IPS DF 6.9 (cell line): ENCODE measurements around the gene LMNTD1.

Experiments used
- DNase-seq: peaks from one replicate; pipeline ENCODE4 v3.0.0-alpha.2; 2013; ENCODE audit warnings: low read depth, low spot score
- H3K27ac ChIP-seq: one replicate; pipeline ENCODE4 v1.5.1; 2013; ENCODE audit warnings: low read length, control low read depth
- H3K27me3 ChIP-seq: 2 replicates; pipeline ENCODE4 v1.6.1; 2013; ENCODE audit warnings: mild to moderate bottlenecking, low read length; ENCODE audit not compliant: control insufficient read depth, insufficient read depth
- H3K36me3 ChIP-seq: 2 replicates; pipeline ENCODE4 v1.6.1; 2013; ENCODE audit warnings: low read length; ENCODE audit not compliant: control insufficient read depth, insufficient read depth
- H3K4me1 ChIP-seq: 2 replicates; pipeline ENCODE4 v1.6.1; 2013; ENCODE audit warnings: low read length; ENCODE audit not compliant: control insufficient read depth, insufficient read depth
- H3K4me3 ChIP-seq: 2 replicates; pipeline ENCODE4 v1.5.1; 2013; ENCODE audit warnings: mild to moderate bottlenecking, low read length
- H3K9me3 ChIP-seq: 2 replicates; pipeline ENCODE4 v1.6.1; 2013; ENCODE audit warnings: low read length, inconsistent platforms; ENCODE audit not compliant: control insufficient read depth, insufficient read depth
- WGBS: extraction: QIAGEN DNeasy Blood & Tissue Kit; methylation state at CpG from one replicate; pipeline ENCODE4 v1.1.7; 2013; ENCODE audit warnings: mixed read lengths, missing lambda C conversion rate; ENCODE audit not compliant: insufficient read length, insufficient coverage; 5-methylcytosine and 5-hydroxymethylcytosine counted together

LMNTD1 gene

GRCh38 chr12:25556153-25556552, 3.1 kb upstream of the LMNTD1 start:
- no peak for DNase-seq
- no CpG with 5 or more reads among the region's 6 CpGs for whole genome bisulfite sequencing
- no peaks in the 10 kb centered on the region for H3K36me3 ChIP-seq
- H3K4me1 ChIP-seq = no peaks in the 10 kb centered on the region
- no peak overlapping the region for H3K27ac ChIP-seq
- H3K27me3 ChIP-seq = no peaks in the 10 kb centered on the region
- no peak overlapping the region for H3K4me3 ChIP-seq
- no peaks in the 10 kb centered on the region for H3K9me3 ChIP-seq

GRCh38 chr12:25552681-25553080, 402 bp downstream of the LMNTD1 start:
- no CpG with 5 or more reads among the region's 3 CpGs for WGBS
- Histone ChIP-seq H3K4me1 (no peaks in the 10 kb centered on the region), H3K27me3 (no peaks in the 10 kb centered on the region), H3K4me3 (no peak overlapping the region), H3K9me3 (no peaks in the 10 kb centered on the region), H3K36me3 (no peaks in the 10 kb centered on the region), H3K27ac (no peak overlapping the region)
- no peak for DNase-seq

- Histone ChIP-seq H3K4me1 (no peaks in the 10 kb centered on the region), H3K9me3 (no peaks in the 10 kb centered on the region), H3K27me3 (no peaks in the 10 kb centered on the region), H3K4me3 (no peak overlapping the region), H3K27ac (no peak overlapping the region), H3K36me3 (no peaks in the 10 kb centered on the region)
- no CpG with 5 or more reads among the region's 3 CpGs for WGBS
- no peak for DNase-seq
Measured at GRCh38 chr12:25550186-25550585, 2.9 kb downstream of the LMNTD1 start.

GRCh38 chr12:25549120-25549519, 4.0 kb downstream of the LMNTD1 start:
- Histone ChIP-seq H3K27me3 (no peaks in the 10 kb centered on the region), H3K36me3 (no peaks in the 10 kb centered on the region), H3K4me1 (no peaks in the 10 kb centered on the region), H3K4me3 (no peak overlapping the region), H3K9me3 (no peaks in the 10 kb centered on the region), H3K27ac (no peak overlapping the region)
- no peak for DNase-seq

- WGBS = no CpG with 5 or more reads among the region's 2 CpGs
- Histone ChIP-seq H3K9me3 (no peaks in the 10 kb centered on the region), H3K27ac (no peak overlapping the region), H3K4me3 (no peak overlapping the region), H3K27me3 (no peaks in the 10 kb centered on the region), H3K4me1 (no peaks in the 10 kb centered on the region), H3K36me3 (no peaks in the 10 kb centered on the region)
- no peak for DNase-seq
Measured at GRCh38 chr12:25546318-25546717, 6.8 kb downstream of the LMNTD1 start.

GRCh38 chr12:25533150-25533549, 19.9 kb downstream of the LMNTD1 start:
- Histone ChIP-seq H3K4me3 (no peak overlapping the region), H3K4me1 (no peaks in the 10 kb centered on the region), H3K9me3 (no peaks in the 10 kb centered on the region), H3K27me3 (no peaks in the 10 kb centered on the region), H3K36me3 (no peaks in the 10 kb centered on the region), H3K27ac (no peak overlapping the region)
- no peak for DNase-seq
- WGBS = no CpG with 5 or more reads among the region's 1 CpG

- no peak overlapping the region for H3K4me3 ChIP-seq
- no peaks in the 10 kb centered on the region for H3K36me3 ChIP-seq
- no peaks in the 10 kb centered on the region for H3K4me1 ChIP-seq
- no CpG with 5 or more reads among the region's 2 CpGs for WGBS
- DNase-seq = no peak
- H3K9me3 ChIP-seq = no peaks in the 10 kb centered on the region
- no peak overlapping the region for H3K27ac ChIP-seq
- no peaks in the 10 kb centered on the region for H3K27me3 ChIP-seq
Measured at GRCh38 chr12:25531502-25532052, 21.5 kb downstream of the LMNTD1 start.

GRCh38 chr12:25529738-25530137, 23.3 kb downstream of the LMNTD1 start:
- no peak overlapping the region for H3K27ac ChIP-seq
- H3K36me3 ChIP-seq = no peaks in the 10 kb centered on the region
- H3K9me3 ChIP-seq = no peaks in the 10 kb centered on the region
- H3K27me3 ChIP-seq = no peaks in the 10 kb centered on the region
- H3K4me3 ChIP-seq = no peak overlapping the region
- no peak for DNase-seq
- H3K4me1 ChIP-seq = no peaks in the 10 kb centered on the region

GRCh38 chr12:25526778-25527177, 26.3 kb downstream of the LMNTD1 start:
- no peaks in the 10 kb centered on the region for H3K27me3 ChIP-seq
- no peaks in the 10 kb centered on the region for H3K36me3 ChIP-seq
- WGBS = no CpG with 5 or more reads among the region's 3 CpGs
- H3K4me1 ChIP-seq = no peaks in the 10 kb centered on the region
- no peak overlapping the region for H3K27ac ChIP-seq
- DNase-seq = no peak
- no peaks in the 10 kb centered on the region for H3K9me3 ChIP-seq
- no peak overlapping the region for H3K4me3 ChIP-seq

- DNase-seq = no peak
Measured at GRCh38 chr12:25524366-25524765, 28.7 kb downstream of the LMNTD1 start.

GRCh38 chr12:25521625-25522256, 31.3 kb downstream of the LMNTD1 start:
- no peaks in the 10 kb centered on the region for H3K36me3 ChIP-seq
- H3K9me3 ChIP-seq = no peaks in the 10 kb centered on the region
- no peak overlapping the region for H3K27ac ChIP-seq
- WGBS = no CpG with 5 or more reads among the region's 5 CpGs
- DNase-seq = no peak
- H3K27me3 ChIP-seq = no peaks in the 10 kb centered on the region
- H3K4me1 ChIP-seq = no peaks in the 10 kb centered on the region
- no peak overlapping the region for H3K4me3 ChIP-seq

More at GRCh38 chr12:25524366-25524765, 28.7 kb downstream of the LMNTD1 start:
- H3K4me1 ChIP-seq = no peaks in the 10 kb centered on the region
- no peaks in the 10 kb centered on the region for H3K9me3 ChIP-seq
- no peaks in the 10 kb centered on the region for H3K36me3 ChIP-seq
- H3K27me3 ChIP-seq = no peaks in the 10 kb centered on the region
- H3K4me3 ChIP-seq = no peak overlapping the region
- no peak overlapping the region for H3K27ac ChIP-seq
